COLO668 (cell line): ENCODE results near the gene LRRC18.

ENCODE experiments used
- DNase-seq: peaks from one replicate; lab custom pipeline; 2025; ENCODE audit not compliant: unreplicated experiment; lab: John Stamatoyannopoulos, UW

LRRC18 gene

DNA sequence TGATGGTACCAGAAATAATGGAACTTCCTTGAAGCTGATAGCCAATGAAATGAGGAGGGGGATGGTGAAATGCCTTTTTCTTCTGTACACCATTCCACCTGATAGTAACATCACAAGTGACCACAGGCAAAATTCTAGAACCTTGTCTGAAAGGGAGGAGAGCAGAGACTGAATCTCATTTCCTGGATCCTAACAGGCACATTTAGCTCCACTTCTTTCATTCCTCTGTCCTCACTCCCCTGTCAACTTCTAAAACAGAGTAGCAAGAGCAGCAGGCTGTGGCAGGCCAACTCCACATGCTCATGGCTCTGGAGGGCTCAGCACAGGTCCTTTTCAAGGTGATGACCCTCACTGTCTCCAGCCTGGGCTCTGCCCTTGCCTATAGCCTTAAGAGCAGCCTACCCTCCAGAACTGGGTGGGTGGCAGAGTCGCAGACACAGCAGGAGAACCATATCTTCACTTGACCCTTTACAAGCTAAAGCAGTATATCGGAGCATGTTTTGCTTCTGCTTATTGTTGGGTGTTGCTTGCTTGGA lies at the start of gene LRRC18:
TSS of gene LRRC18 (minus strand) at position 51 of the 536 bp plus-strand sequence. CDS start 25,685 bp downstream, outside the sequence.
- DNase-seq, result no peak

DNA sequence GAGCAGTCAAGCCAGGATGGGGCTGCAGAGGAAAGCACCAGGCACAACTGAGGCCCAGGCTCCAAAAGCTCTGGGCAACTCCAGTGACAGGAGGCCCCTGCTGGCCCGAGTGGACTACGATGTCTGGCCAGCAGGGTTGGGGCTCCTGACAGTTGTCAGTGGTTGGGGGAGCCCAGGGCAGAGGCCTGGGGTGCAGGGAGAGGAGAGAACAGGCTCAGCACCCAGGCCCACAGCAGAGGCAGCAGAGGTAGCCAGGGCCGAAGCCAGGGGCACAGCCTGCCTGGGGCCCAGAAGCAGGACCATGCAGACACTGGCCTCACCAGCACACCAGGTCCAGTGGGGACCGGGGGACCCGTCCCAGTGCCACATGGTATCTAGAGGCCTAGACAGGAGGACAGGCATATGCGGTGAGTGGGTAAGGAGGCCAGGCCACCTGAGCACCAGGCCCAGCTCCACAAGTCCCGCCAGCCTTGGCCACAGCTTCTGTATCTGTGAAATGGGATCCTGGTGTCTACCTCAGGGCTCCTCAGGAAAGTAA lies 46.0 kb upstream of the LRRC18 start:
- no peak for DNase-seq

DNA sequence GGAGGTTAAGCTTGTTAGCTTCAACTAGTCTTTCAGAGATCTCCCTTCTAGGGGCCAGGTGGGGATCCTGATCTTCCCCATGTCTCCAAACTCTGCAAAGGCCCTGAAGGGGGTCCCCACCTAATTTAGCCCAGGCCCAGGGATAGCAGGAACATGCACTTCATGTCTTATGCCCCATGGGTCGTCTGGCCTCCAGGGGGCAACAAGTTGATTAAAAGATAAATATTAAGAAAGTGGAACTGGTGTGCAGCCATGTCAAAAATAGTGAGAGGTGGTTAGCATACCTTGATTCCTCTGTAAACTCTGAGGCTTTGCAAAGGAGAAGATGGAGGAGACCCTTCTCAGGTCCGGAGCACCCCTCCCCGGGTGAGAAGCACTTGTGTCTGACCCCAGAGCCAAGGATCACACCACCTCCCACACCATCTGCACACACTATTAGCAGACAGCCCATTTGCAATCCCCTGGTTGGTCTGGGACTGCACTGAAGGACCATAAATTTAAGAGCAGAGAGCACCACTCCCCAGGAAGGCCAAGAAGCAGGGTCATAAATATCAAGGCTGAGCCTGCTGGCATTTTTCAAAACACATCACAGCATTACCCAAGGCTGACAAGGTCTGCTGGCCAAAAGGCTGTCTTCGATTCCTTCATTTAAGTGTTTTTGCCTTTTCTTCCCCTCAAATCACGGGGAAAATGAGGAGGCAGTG lies 44.2 kb upstream of the LRRC18 start:
- DNase-seq, result no peak

DNA sequence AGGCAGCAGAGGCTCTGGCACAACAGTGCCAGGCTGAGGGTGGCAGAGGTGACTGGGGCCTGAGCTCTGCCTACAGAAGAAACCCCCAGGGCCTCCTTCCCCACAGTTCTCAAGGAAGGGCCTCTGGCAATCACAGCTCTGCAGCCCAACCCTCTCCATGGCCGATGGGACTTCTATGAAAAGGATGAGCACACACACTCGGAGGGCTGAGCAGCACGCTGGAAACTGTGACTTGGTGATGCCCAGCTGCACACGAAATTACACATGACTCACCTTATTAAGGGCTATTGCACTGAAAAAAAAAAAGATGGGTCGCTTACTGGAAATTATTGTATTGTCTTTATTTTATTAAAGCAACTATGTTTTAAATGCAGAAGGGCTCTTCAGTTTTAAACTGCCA lies 42.9 kb upstream of the LRRC18 start:
- no peak for DNase-seq

DNA sequence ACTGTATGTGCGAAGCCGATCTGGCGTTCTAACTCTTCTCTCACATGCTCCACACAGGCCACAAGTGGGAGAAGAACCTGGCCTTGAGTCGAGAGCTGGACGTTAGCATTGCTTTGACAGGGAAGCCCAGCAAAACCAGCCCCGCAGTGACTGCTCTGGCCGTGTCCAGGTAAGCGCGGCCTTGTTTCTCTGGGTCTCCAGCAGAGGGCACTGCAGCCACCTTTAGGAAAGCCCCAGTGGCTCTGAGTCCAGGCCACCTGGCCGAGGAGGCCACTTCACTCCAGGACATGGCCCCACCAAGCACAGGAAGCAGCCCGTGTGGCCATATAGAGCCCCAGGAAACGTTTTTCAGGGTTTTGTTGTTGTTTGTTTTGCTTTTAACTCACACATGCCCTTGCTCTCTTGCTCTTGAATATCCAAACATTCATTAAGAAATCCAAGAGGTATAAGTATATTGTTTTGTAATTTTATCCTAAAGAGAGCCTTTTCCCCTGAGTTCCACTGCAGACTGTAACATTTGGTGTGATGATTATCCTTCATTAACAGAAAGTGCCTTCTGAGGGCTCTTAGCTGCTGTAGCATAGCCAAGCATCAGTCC lies 41.8 kb upstream of the LRRC18 start:
- DNase-seq, result peak; percentile 27

DNA sequence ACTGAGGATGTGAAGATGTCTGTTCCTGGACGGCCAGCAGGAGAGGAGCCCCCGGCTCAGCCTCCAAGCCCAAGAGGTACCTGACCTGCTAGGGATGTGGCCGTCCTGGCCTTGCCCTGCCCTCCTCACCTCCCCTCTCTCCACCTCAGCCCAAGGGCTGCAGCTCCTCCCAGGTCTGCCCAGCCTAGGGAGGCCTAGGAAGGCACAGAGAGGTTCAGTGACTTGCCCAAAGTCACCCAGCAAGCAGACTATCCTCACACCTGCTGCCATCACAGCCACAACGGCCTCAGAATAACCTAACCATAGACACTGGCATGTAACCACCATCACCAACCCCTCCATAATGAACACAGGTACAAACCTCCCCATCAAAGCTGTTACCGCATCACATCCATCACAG lies 38.7 kb upstream of the LRRC18 start:
- no peak for DNase-seq

DNA sequence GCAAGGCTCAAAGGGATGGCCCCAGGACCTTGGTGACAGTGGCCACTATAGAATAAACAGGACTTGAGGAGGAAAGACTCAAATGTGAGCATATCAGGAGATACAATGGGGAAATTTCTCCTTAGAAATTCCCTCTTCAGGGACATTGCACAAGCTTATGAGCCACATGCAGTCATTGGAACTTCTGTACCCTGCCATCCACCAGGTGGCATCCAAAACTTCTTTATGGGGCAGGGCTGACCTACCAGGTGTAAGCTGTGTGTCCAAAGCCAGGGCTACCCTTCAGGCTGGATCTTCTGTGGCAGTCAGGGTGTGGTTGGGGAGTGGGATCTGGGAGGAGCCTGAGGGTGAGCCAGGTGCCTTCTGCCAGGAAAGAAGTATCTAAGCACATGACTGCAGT lies 36.6 kb upstream of the LRRC18 start:
- DNase-seq, result no peak

DNA sequence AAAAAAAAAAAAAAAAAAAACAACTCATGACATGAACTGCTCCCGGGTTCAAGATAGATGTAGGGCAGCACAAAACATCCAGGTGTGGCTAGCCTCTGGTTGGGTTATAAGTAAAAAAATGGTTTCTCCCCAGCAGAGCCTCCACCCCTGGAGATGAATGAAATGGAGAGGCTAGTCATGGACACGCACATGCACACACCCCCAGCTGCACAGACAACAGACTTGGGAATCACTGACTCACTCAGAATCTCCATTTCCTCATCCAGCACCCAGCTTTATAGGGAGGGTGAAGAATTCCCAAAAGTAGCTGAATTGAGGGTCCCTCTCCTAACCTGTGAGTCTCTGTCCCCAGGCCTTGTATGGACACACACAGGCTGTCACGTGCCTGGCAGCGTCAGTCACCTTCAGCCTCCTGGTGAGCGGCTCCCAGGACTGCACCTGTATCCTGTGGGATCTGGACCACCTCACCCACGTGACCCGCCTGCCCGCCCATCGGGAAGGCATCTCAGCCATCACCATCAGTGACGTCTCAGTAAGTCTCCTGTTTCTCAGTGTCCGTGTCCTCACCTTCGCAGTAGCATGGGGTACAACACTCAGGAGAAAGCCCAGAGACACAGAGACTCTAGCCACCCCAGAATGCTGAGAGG lies 35.0 kb upstream of the LRRC18 start:
- DNase-seq, result no peak

DNA sequence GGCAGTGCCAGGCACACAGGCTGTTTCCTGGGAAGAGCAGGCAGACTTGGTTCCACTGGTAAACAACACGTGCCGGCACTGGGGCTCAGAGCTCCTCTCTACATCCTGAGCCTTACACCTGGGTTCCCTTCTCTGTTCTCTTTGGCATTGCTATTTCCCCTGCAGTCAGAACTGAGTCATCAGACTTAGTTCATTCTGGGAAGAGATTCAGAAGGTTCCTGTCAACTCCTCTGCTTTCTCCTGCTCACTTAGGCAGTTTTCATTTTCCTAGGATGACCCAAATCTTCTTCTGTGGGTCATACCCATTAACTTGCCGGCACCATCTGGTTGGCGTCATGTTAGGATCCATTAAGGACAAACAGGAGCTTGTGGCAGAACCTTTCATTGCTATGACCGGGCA lies 33.4 kb upstream of the LRRC18 start:
- no peak for DNase-seq

DNA sequence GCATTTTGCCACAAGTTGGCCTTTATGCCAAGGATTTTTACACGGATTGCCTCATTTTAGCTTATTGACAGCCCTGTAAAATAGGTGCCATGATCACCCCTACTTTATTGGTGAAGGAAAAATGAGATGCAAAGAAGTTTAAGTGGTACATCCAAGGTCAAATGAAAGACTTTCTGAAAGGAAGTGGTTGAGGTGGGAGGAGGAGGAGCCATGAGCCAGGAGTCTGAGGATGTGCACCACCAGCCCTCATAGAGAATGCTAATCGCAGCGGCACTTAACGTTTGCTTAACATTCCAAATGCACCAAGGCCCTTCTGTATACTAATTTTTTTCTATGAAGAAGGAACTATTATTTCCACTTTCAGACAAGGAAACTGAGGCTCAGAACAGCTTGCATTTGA lies 31.0 kb upstream of the LRRC18 start:
- DNase-seq, result no peak

DNA sequence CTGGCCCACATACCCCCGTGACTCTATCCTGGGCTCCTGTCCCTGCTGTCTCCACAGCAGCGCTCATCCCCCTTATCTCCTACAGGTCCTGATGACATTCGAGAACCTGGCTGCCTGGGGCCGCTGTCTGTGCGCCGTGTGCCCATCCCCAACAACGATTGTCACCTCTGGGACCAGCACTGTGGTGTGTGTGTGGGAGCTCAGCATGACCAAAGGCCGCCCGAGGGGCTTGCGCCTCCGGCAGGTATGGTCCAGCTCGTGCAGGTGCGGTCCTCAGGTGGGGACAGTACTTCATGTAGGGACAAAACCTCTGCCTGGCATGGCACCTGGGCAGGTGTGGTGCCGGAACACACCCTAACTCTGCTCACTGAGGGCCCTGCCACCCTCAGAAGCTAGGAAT lies 30.4 kb upstream of the LRRC18 start:
- no peak for DNase-seq

DNA sequence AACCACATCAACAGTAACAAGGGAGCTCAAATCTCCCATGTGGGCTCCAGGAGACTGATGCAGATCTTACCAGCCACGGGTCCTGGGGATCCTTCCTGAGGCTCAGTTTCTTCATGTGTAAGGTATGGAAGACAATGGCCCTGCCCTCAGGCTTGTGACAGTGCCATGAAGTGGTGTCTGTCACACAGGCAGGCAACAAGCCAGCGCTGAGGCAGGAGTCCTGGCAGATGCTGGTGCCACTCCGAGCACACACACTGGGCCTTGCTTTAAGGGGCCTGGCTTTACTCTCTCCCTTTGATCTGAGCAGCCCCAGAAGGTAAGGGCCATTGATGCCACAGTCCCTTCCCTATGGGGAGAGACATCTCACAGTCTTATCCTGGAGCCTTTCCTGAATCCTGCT lies 28.4 kb upstream of the LRRC18 start:
- DNase-seq, result no peak

DNA sequence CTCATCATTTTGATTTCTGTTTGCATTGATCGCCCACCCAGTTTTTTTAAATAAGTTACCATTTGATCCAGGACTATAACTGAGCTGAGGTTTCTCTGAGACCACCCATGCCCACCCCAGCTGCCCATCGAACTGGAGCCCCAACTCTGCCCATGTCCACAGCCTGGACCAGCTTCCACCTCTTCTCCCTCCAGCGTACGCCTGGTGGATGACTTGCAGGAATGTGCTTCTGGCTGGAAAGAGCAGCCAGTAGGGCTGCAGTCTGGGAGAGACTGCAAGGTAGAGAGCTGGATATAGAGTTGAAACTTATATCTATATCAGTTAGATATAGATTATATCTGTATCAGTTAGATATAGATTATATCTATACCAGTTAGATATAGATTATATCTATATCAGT lies 25.8 kb upstream of the LRRC18 start:
- DNase-seq, result no peak

DNA sequence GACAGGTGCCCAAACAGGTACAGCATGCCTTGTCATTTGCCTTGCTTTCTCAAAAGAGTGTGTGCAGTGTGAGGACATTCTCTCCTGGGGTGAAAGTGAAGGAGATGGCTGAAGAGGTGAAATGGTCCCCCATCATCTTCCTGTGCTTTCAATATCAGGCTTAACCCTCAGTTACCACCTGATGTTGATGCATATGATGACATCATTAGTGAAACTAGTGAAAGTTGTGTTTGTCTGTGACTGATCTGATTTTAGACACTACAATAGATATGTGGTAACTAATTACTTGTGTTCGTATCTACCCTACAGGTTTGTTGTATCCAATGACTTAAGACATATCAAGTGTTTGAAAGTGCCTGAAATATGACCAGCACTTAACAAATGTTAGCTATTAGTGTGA lies 24.4 kb upstream of the LRRC18 start:
- no peak for DNase-seq

DNA sequence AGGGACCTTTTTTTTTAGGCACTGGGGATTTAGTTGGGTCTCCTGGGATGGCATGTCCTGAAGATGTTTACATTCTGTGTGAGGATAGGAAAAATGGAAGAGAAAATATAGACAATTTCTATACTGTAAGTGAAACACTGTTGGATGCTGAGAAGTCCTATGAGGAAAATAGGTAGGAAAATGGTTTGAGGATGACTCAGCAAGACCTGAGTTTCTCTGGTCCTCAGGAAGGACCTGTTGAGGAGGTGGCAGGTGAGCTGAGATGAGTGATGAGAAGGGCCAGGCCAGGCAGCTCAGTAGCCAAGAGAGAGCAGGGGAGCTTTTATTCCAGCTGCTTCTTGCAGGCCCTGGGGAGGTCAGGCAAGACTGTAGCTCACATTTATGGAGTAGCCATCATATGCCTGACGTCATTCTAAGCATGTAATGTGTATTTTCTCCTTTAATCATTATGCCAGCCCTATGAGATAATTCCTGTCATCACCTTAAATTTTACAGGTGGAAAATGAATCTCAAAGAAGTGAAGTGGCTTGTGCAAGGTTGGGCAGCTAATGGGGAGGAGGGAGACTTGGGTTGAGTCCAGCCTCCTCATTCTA lies 19.1 kb upstream of the LRRC18 start:
- no peak for DNase-seq

DNA sequence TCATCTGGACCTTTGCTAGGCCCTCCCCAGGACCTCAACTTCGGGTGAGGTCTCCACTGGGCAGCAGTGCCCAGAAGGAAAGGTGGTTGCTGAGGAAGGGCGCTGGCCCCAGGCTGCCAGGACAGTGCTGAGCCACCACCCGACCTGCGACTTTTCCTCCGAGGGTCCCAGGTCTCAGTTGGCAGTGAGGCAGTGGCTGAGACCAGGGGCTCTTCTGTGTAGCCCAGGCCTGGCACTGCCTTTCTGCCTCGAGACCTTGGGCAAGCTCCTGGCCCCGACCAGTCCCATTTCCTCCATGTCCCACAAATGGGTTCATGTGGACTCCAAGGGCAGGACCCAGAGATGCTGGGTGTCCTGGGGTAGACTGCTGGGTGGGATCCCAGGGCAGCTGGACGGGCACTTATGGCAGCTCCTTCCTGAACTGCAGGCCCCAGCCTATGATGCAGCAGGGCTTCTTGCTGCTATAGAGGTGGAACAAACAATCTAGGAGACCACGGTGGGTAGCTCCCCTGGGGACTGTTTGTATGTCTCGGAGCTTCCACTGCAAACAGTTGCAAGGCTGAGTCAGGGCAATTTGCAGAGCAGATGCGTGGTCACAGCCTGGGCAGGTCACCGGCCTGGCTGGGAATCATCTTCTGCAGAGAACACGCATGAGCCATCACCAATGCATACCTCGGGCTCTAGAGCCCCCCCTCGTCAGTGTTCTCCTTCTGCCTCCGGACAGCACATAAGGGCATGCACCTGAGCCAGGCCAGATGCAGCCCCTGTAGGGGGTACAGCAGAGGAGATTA lies 17.9 kb upstream of the LRRC18 start:
- DNase-seq, result no peak

DNA sequence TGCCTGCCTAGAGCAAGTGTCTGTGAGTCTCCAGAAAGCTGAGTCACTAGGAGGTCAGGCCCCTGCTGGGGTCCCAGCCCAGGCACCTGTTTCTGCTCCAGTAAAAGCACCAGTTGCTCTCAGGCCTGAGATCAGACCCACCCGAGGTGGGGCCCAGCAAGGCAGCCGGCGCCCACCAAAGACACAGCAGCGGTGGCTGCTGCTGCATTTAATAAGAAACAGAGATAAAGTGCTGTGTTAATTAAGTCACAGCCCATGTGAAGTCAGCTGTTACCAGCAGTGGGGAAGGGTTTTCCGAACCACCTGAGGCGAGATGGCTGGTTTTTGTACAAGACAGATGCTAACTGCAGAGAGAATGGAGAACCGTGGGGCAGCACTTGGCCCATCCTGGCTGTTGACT lies 12.1 kb upstream of the LRRC18 start:
- no peak for DNase-seq

DNA sequence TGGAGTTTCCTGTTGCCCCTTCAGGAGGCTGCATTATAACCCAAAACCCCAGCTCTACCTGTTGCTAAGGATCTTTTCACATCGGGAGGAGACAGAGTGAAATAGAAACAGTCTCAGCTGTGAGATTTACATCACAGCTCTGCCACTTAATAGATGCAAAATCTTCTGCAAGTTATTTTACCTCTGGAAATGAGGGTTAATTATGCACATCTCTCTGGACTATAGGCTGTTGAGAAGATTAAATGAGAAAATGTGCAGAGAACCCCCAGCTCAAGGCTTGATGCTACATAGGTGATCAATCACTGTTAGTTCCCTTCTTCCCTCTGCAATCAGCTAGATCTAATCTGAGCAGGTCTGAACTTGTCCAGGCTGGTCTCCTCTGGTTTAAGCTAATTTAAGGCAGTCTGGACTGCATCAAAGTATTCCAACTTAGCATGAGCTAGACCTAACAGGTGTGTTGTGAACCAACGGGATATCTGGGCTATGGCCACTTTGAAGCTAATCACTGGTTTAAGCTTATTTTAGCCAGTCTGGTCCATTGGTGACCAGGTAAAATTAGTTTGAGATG lies 8.9 kb upstream of the LRRC18 start:
- DNase-seq, result no peak

DNA sequence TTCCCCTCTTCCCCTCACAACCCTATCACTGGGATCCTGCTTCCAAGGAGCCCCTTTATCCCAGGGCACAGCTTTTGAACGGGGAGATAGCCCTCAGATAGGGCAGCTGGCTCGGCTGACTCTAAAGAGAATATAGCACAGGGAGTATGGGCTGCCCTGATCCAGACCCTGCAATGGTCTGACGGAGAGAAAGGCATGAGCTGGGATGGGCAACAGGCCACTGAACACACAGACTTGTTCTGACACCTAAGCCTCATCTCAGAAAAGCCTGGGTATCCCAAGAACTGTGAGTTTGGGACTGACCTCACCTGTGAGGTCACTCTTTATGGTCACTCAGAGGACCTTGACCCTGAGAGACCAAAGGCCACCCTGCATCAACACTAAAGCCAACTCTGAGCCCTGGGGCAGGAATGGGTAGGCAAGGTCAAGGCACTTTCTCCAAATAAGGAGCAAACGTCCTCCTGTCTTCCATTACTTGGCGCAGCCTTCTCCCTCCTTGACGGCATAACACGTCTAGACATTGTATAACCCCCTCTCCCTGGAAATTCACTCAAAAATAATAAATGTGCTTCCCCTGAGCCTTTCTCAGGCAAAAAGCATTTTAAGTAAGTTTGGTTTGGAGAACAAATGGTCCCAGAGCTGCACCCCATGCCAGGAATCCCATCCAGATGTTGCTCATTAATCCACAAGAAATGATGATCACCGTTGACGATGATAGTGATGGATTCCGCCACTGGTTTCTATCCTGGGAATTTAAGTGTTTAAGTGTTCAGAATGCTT lies 8.2 kb upstream of the LRRC18 start:
- DNase-seq, result no peak
